Mesodermal cell (in vitro differentiated cells): Measurements from ENCODE around the gene TTC39A.

ENCODE experiments used
- H3K27ac ChIP-seq: 2 replicates; pipeline ENCODE4 v1.7.0; 2013; ENCODE audit warnings: mild to moderate bottlenecking, low read depth, low read length, moderate library complexity; ENCODE audit not compliant: severe bottlenecking
- H3K36me3 ChIP-seq: 2 replicates; pipeline ENCODE4 v1.7.1; 2013; ENCODE audit warnings: mild to moderate bottlenecking, low read length, moderate library complexity; ENCODE audit not compliant: control insufficient read depth, insufficient read depth
- H3K4me1 ChIP-seq: one replicate; pipeline ENCODE4 v1.7.1; 2013; ENCODE audit warnings: mild to moderate bottlenecking, low read length; ENCODE audit not compliant: insufficient read depth, control insufficient read depth, poor library complexity, severe bottlenecking
- H3K4me3 ChIP-seq: 2 replicates; pipeline ENCODE4 v1.7.0; 2013; ENCODE audit warnings: low read length, control low read depth, mild to moderate bottlenecking; ENCODE audit not compliant: insufficient read depth, poor library complexity, severe bottlenecking; ENCODE audit errors: extremely low read depth
- H3K9me3 ChIP-seq: 2 replicates; pipeline ENCODE4 v1.7.1; 2013; ENCODE audit warnings: mild to moderate bottlenecking, low read length, moderate library complexity; ENCODE audit not compliant: control insufficient read depth
- WGBS, 2 experiments: methylation state at CpG; one replicate each; pipeline ENCODE4 v1.1.5; 2013; ENCODE audit warnings: missing lambda C conversion rate in 2 of 2; ENCODE audit not compliant: insufficient coverage in 2 of 2; 5-methylcytosine and 5-hydroxymethylcytosine counted together

The TTC39A gene

GRCh38 chr1:51313961-51314777, 16.2 kb downstream of the TTC39A start:
- no peak overlapping the region for H3K27ac ChIP-seq
- 86 to 94% methylated on average over 7 to 12 of the region's 12 CpGs for WGBS, 2 experiments
- H3K4me1 ChIP-seq, result peaks cover 14% of the 10 kb centered on the region
- no peaks in the 10 kb centered on the region for H3K36me3 ChIP-seq
- H3K4me3 ChIP-seq, result no peak overlapping the region
- no peaks in the 10 kb centered on the region for H3K9me3 ChIP-seq

- 84 to 91% methylated on average over 3 to 4 of the region's 5 CpGs for WGBS, 2 experiments
- H3K4me3 ChIP-seq, result no peak overlapping the region
- no peaks in the 10 kb centered on the region for H3K36me3 ChIP-seq
- H3K9me3 ChIP-seq, result no peaks in the 10 kb centered on the region
- H3K4me1 ChIP-seq, result peaks cover 14% of the 10 kb centered on the region
- no peak overlapping the region for H3K27ac ChIP-seq
Observed at GRCh38 chr1:51313268-51313852, 17.0 kb downstream of the TTC39A start.

- H3K36me3 ChIP-seq, result no peaks in the 10 kb centered on the region
- H3K27ac ChIP-seq, result no peak overlapping the region
- WGBS, 2 experiments, result 93 to 100% methylated on average over 3 of the region's 4 CpGs
- no peak overlapping the region for H3K4me3 ChIP-seq
- peaks cover 10% of the 10 kb centered on the region for H3K4me1 ChIP-seq
- H3K9me3 ChIP-seq, result no peaks in the 10 kb centered on the region
Observed at GRCh38 chr1:51312718-51313117, 17.6 kb downstream of the TTC39A start.

GRCh38 chr1:51311826-51312225, 18.5 kb downstream of the TTC39A start:
- Histone ChIP-seq H3K9me3 (no peaks in the 10 kb centered on the region), H3K36me3 (no peaks in the 10 kb centered on the region), H3K4me1 (peaks cover 10% of the 10 kb centered on the region), H3K27ac (no peak overlapping the region), H3K4me3 (no peak overlapping the region)
- 90 to 96% methylated on average over 4 of the region's 5 CpGs for WGBS, 2 experiments

GRCh38 chr1:51310871-51311613, 19.3 kb downstream of the TTC39A start:
- peaks cover 10% of the 10 kb centered on the region for H3K4me1 ChIP-seq
- WGBS, 2 experiments, result 81 to 92% methylated on average over 10 of the region's 15 CpGs
- H3K4me3 ChIP-seq, result no peak overlapping the region
- no peak overlapping the region for H3K27ac ChIP-seq
- H3K9me3 ChIP-seq, result no peaks in the 10 kb centered on the region
- H3K36me3 ChIP-seq, result no peaks in the 10 kb centered on the region

GRCh38 chr1:51309291-51309690, 21.1 kb downstream of the TTC39A start:
- peaks cover 7% of the 10 kb centered on the region for H3K4me1 ChIP-seq
- no peak overlapping the region for H3K4me3 ChIP-seq
- H3K36me3 ChIP-seq, result no peaks in the 10 kb centered on the region
- 87 to 92% methylated on average over 4 to 5 of the region's 8 CpGs for WGBS, 2 experiments
- H3K27ac ChIP-seq, result no peak overlapping the region
- H3K9me3 ChIP-seq, result no peaks in the 10 kb centered on the region

- H3K36me3 ChIP-seq, result no peaks in the 10 kb centered on the region
- H3K27ac ChIP-seq, result no peak overlapping the region
- peaks cover under 1% of the 10 kb centered on the region for H3K4me1 ChIP-seq
- WGBS, 2 experiments, result 95 to 98% methylated on average over 6 of the region's 6 CpGs
- no peaks in the 10 kb centered on the region for H3K9me3 ChIP-seq
- H3K4me3 ChIP-seq, result no peak overlapping the region
Observed at GRCh38 chr1:51308636-51309035, 21.7 kb downstream of the TTC39A start.

- H3K9me3 ChIP-seq, result no peaks in the 10 kb centered on the region
- no peaks in the 10 kb centered on the region for H3K4me1 ChIP-seq
- 86 to 90% methylated on average over 4 to 5 of the region's 5 CpGs for WGBS, 2 experiments
- no peak overlapping the region for H3K27ac ChIP-seq
- H3K36me3 ChIP-seq, result no peaks in the 10 kb centered on the region
- no peak overlapping the region for H3K4me3 ChIP-seq
Observed at GRCh38 chr1:51306950-51307349, 23.4 kb downstream of the TTC39A start.

GRCh38 chr1:51305371-51305823, 25.0 kb downstream of the TTC39A start:
- Histone ChIP-seq H3K9me3 (no peaks in the 10 kb centered on the region), H3K4me1 (no peaks in the 10 kb centered on the region), H3K36me3 (no peaks in the 10 kb centered on the region), H3K27ac (no peak overlapping the region), H3K4me3 (no peak overlapping the region)
- WGBS, 2 experiments, result 78 to 93% methylated on average over 2 to 4 of the region's 4 CpGs

- H3K27ac ChIP-seq, result no peak overlapping the region
- no peaks in the 10 kb centered on the region for H3K4me1 ChIP-seq
- no peaks in the 10 kb centered on the region for H3K9me3 ChIP-seq
- no peak overlapping the region for H3K4me3 ChIP-seq
- 86% methylated on average over 1 of the region's 1 CpG; no CpG with 5 or more reads in 1 of the 2 experiments for WGBS, 2 experiments
- H3K36me3 ChIP-seq, result no peaks in the 10 kb centered on the region
Observed at GRCh38 chr1:51304360-51304759, 26.0 kb downstream of the TTC39A start.
